GM21381 (cell line): ENCODE data around the gene POLR2J3.
A peak's percentile ranks its signal among the peaks of the same experiment; 100 is the strongest.
"Not testable (repeated sequence)": the region's sequence is repeated elsewhere in the genome, so short reads cannot be mapped to it uniquely, and the experiment has no call there.

Source experiments
- ATAC-seq: cut with Tn5 transposase; IDR thresholded peaks from one replicate; pipeline ENCODE4 v1.9.1; 2021; ENCODE audit warnings: mild to moderate bottlenecking, moderate library complexity; ENCODE audit not compliant: unreplicated experiment

The POLR2J3 gene

GRCh38 chr7:102527182-102527581 is 45.2 kb downstream of the POLR2J3 start:
- ATAC-seq, result not testable (repeated sequence)

- not testable (repeated sequence) for ATAC-seq
Measured at GRCh38 chr7:102524803-102525202, 47.6 kb downstream of the POLR2J3 start.

DNA sequence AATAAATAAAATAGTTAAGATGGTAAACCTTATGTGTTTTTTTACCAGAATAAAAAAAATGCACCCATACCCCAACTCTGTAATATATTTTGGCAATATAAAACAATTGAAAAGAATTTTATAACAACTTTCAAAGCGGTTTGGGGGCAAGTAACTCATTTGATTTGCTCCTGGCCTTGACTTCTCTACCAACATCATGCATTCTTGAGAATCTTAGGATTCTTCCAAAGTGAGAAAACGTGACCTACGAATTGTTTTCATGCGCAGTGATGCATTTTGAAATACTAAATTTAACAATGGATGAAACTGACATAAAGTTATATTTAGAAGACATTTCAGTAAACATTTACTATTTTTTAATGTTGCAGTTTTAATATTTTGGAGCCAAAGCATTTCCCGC is 51.6 kb downstream of the POLR2J3 start:
- ATAC-seq, result not testable (repeated sequence)

DNA sequence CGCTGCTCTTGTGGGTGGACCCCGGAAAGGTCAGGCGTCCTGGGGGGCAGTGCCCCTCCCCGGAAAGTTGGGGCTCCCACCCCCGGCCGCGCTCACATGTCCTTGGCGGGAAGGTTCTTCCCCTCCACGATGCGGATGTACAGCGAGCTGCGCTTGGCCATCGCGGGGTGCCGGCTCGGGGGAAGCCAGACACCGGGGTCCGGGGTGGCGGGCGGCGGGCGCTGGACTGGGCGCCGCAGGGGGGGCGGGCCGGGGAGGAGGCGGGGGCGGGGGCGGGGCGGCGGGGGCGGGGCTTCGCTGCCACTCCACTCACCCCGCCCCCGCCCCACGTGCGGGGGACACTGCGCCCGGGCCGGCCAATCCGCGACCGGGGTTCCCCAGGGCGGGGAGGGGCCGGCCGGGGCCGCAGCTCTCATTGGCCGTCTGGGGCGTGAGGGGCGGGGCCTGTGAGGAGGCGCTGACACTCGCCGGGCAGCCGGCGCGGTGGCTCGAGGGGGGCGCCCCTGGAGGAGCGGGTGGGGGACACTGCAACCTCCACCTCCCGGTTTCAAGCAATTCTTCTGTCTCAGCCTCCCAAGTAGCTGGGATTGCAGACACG is 54.7 kb downstream of the POLR2J3 start, which contains the start of gene RASA4B:
RASA4B (minus strand) TSS at position 228 of the 598 bp plus-strand sequence; CDS start at position 161, 67 bp downstream.
- ATAC-seq, result peak; percentile 81
